NCI-H1694 treated with DMSO at 0.1 percent for 48 hours (cell line): ENCODE results near the gene KDM5C.

Source experiments
- DNase-seq: peaks from one replicate; lab custom pipeline; 2025; lab: John Stamatoyannopoulos, UW

Gene KDM5C

DNA sequence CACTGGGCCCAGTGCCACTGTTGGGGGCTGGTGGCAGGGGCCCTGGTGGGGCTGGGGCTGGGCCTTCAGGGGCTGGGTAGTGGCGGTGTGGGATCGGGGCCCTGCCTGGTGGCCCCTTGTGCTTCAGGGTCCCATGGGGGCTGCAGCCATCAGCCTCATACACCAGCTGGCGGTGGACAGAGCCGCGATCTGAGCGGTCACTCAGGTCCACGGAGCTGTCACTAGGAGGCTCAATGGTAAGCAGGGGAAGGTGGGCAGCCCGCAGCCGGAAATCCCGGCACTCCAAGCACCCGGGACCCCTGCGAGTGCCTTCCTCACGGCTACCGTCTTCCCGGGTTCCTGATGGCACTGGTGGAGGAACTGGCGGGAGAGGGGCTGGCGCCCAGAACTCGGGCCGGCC, 25.5 kb upstream of the KDM5C start:
- no peak for DNase-seq

- DNase-seq: no peak
Measured at GRCh38 chrX:53249408-53250042, 24.5 kb upstream of the KDM5C start.

- no peak for DNase-seq
Measured at GRCh38 chrX:53247928-53248327, 22.9 kb upstream of the KDM5C start.

DNA sequence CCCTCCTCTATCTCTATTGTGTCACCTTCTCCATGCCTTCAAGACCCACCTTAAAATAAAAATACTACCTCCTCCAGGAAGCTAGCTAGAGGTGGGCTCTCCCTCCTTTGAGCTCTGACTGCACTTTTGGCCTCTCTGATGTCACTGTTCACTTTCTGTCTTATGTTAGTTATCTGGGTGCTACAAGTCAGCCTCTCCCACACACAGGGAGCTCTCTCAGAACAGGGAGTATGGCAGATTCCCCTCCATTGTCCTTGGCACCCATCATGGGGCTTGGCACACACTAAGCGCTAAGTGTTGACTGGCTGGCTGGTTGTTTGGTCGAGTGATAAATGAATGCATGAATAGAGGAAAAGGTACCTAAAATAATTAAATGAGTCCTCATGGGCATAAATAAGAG, 21.2 kb upstream of the KDM5C start:
- no peak for DNase-seq

DNA sequence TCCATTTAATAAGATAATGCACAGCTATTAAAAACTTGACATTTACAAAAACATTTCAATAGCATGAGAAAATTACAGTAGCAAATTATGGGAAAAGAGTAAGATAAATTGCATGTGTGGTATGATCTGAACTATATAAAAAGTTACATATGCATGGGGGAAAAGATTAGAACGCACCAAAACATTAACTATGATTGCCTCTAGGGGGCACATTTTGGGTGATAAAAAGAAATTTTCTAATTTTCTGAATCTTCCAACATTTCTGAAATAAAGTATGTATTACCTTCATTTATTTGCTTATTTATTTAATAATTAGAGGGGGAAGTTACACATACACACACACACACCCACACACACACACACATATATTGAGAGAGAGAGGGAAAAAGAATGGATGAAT, 19.6 kb upstream of the KDM5C start:
- DNase-seq: no peak

DNA sequence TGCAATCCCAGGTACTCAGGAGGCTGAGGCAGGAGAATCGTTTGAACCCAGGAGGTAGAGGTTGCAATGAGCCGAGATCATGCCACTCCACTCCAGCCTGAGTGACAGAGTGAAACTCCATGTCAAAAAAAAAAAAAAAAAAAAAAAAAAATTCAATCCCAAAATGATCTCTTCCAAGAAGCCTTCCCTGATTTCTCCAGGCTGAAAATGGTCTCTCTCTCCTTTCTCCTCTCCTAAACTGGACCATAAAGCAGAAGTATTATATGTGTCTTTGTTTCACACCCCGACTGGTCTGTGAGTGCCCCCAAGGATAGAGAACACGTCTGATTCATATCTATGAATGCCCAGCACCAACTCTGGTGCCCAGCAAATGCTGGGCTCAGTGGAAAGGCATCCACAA, 17.3 kb upstream of the KDM5C start:
- DNase-seq: no peak

- no peak for DNase-seq
Measured at GRCh38 chrX:53241558-53241957, 16.6 kb upstream of the KDM5C start.

DNA sequence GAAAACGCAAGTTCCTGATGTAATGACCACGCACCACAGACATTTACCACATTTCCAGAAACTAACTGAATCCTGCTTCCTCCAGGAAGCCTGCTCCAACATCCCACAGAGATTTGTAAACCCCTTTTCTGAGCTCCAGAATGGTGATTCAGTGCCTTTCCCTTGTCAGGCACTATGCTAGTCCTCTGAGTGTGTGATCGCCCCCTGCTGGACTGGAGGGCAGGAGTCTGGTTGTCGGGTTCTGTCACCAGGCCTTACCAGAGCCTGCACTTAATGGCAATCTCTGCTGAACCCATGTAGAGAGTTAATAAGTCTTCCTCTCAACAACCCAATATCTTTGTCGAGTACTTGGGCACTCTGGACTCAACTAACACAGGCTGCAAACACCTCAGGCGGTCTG, 14.5 kb upstream of the KDM5C start:
- DNase-seq: no peak

DNA sequence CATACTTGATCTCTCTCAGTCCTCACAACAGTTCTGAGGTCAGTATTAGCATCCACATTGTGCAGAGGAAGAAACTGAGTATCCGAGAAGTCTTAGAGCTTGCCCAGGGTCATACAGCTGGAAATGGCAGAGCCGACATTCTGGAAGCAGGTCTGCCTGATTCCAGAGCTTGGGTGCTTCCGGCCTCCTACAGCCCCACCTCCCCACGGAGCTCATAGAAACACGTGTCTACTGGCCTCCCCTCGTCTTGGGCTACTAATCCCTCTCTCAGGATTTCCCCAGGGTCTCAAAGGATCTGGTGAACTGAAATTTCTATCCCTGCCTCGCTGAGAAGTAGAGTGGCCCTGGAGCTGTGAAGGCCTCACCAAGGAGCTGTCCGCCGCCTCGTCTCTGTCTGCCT, 12.0 kb upstream of the KDM5C start:
- no peak for DNase-seq

DNA sequence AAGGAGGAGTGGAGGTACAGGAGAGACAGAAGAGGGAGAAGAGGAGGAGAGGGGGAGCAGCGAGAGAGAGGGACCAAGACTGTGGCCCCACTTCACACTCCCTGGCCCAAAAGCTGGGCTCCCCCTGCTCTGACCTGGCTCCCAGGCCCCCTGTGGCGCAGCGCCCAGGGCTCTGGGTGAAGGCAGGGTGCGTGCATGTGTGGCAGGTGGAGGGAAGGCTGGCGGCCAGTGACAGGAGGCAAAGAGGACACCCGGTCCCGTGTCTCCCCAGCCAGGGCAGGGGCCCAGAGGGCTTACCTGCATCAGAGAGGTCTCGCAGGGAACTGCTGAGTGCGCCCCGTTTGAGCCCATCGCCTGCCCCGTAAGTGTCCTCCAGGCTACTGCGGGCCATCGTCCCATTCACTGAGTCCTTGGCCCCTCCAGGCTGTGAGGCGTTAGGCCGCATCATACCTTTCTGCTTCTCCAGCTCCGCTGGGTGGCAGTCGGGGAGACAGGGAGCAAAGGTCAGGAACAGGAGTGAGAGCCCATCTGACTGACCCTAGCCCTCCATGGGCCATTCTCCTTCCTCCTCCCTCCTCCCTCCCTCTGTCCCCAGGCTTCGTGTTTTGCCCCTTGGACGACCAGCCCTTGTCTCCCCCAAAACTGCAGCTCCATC, 11.1 kb upstream of the KDM5C start:
- no peak for DNase-seq

DNA sequence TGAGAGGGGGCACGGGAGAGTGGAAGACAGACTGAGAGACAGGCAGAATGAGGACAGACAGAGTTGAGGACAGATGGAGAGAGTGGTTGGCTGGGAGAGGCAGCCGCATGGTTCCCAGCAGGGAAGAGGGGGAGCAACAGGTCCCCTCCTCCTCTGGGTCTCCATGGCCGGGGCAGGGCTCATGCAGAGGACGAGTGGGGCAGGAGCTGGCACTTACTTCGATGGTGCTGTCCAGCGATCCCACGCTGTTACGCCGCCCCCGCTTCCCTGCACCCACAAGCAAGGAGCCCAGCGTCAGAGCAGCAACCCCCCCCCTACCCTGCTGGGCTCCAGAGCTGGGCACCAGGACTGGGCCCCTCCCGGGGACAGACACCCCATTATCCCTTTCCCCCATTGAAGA, 10.6 kb upstream of the KDM5C start:
- no peak for DNase-seq

DNA sequence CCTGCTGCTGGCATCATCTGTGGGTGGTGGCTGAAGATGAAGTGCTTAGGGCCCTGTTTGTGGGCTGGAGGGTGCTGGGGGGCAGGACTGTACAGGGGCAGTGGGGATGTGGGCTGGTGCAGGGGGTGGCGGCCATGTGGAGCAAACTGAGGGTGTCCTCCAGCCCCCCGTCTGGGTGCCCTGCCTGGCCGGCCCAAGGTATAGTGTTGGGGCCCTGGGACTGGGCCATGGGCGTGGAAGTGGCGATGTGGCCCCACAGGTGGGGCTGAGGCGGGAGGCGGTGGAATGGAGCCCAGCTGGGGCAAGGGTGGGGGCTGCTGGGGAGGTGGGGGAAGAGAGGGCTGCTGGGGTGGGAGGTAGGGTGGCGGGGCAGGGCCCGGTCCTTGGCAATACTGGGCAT, 9.5 kb upstream of the KDM5C start:
- no peak for DNase-seq

GRCh38 chrX:53233536-53233935, 8.5 kb upstream of the KDM5C start:
- no peak for DNase-seq

GRCh38 chrX:53230116-53230515, 5.1 kb upstream of the KDM5C start:
- DNase-seq: no peak

GRCh38 chrX:53227224-53227765, 2.3 kb upstream of the KDM5C start:
- no peak for DNase-seq

DNA sequence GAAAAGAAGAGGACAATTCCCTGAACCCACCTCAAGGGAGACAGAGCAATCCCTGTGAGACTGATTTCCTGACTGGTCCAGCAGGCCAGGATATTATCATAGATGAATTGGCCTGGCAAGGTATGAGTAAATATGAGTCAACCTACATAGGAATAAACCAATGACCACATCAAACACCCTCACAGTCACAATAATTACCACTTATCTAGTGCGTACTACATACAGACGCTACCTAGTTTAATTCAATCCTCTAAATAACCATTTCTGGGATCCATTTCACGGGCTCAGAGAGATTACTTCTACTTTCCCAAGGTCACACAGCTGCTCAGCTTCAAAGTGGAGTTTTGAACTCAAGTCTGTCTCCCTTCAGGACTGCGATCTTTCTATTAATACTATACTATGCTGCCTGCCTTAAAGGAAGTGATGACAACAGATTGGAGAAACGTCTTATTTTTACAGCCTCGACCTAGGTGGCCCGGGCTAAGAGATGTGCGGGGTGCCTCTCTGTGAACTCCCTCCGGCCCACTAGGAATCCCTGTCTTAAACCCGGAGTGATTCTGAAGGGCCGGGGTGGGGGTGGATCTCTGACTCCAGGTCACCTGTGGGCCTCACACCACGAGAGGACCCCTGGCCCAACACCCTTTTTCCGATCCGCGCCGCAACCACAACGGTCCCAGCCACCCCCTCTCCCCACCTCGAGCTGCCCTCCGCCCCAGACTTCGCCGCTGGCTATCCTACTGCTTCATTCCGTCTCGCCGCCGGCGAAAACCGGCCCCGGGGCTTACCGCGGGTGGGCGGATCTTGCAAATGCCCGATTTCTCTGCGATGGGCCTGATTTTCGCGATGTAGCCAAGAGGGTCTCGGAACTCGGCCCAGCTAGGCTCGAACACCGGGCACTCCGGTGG, 800 bp downstream of the KDM5C start:
- DNase-seq: no peak

DNA sequence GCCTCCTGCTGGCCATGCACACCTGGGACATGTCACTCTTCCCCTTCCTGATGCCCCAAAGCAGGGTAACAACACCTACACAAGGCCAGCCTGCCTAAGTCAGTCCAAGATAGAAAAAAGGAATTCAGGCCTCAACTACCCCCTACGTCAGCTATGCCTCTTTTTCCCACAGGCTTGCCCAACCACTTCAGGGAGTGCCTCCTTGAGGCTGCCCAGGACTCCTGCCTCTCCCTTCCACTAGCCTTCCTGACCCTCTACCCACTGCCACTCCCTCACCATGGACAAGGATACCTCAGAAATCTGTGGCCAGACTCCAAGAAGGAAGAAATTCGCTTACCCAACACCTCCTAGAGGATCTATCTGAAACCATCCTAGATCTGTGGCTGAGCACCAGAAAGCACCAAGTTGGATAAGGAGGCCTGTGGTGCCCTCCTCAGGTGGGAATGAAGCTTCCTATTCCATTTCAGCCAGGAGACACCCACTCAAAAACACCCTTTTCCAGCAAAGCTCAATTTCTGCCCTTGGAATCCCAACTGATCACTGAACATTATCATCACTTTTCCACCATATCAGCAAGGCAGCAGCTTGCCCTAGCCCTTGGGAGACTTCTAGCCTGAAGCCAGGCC, 1.8 kb downstream of the KDM5C start:
- DNase-seq: no peak

DNA sequence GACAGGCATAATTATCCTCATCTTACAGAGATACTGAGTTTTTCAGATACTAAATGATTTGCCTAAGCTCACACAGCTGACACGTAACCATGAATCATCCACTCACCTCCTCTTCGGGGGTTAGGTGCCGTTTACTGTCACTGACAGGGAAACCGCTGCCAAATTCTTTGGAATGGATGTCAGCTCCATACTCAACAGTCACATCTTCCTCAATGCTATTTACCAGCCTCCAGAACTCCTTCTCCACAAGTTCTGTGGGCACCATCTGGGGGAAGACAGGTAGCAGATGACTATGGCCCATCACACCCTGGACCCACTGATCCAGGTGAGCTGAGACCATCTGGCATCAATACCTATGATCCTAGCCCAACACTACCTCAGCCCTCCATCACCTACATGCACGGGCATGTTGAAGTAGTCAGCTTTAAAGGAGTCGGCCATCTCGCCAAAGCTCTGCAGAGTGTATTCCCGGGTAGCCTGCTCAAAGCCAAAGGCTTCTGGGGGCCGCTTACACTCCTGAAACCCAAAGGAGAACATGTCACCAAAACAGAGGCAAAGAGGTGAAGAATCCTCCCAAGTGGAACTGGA, 13.5 kb downstream of the KDM5C start:
- no peak for DNase-seq

GRCh38 chrX:53196678-53197077, 28.3 kb downstream of the KDM5C start:
- no peak for DNase-seq

- no peak for DNase-seq
Measured at GRCh38 chrX:53195401-53195800, 29.6 kb downstream of the KDM5C start.

DNA sequence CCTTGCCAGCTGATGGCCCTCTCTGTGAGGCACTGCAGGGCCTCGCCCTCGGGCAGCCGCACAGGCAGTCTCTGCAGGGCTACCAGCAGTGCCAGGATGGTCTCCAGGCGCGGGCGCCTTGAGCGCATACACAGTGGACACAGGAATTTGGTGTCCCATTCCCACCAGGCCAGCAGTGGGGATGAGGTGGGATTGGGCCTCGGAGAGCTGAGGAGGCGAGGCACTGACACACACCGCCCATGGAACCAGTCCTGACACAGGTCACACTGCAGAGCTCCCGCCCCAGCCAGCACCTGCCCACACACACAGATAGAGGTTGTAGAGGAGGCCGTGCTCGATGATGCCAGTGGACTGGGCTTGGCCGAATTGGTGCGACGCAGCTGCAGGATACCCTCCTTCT, 30.7 kb downstream of the KDM5C start:
- no peak for DNase-seq

- DNase-seq: no peak
Measured at GRCh38 chrX:53193093-53193492, 31.9 kb downstream of the KDM5C start.
